ENCODE data around the gene PANK1.
"Not testable (repeated sequence)": the region's sequence is repeated elsewhere in the genome, so short reads cannot be mapped to it uniquely, and the experiment has no call there.

Gene PANK1

DNA sequence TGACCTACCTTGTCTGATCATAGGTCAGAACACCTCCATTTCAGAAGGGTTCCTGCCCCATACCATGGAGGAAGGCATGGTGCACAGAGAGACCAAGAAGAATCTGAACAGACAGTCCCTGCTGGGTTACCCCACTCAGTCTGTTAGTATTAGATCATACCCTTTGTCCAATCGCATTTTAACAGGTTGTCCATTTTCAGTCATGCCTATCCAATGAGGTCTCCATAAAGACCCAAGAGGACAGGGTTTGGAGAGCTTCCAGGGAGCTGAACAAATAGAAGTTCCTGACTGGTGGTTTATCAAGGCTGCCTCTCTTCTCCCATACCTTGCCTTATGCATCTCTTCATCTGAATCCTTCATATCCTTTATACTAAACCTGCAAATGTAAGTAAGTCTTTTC, 88.4 kb downstream of the PANK1 start:
- no peaks in the 10 kb centered on the region for H3K36me3 Mint-ChIP-seq
- ATAC-seq (replicated peaks) = no peak
- H3K4me1 Mint-ChIP-seq = no peaks in the 10 kb centered on the region
- DNase-seq = no peak
- no peak overlapping the region for H3K27ac Mint-ChIP-seq
- peaks cover 10 to 18% of the 10 kb centered on the region in 2 donors for H3K27me3 Mint-ChIP-seq
- no peaks in the 10 kb centered on the region for H3K9me3 Mint-ChIP-seq
- H3K4me3 Mint-ChIP-seq = no peak overlapping the region

DNA sequence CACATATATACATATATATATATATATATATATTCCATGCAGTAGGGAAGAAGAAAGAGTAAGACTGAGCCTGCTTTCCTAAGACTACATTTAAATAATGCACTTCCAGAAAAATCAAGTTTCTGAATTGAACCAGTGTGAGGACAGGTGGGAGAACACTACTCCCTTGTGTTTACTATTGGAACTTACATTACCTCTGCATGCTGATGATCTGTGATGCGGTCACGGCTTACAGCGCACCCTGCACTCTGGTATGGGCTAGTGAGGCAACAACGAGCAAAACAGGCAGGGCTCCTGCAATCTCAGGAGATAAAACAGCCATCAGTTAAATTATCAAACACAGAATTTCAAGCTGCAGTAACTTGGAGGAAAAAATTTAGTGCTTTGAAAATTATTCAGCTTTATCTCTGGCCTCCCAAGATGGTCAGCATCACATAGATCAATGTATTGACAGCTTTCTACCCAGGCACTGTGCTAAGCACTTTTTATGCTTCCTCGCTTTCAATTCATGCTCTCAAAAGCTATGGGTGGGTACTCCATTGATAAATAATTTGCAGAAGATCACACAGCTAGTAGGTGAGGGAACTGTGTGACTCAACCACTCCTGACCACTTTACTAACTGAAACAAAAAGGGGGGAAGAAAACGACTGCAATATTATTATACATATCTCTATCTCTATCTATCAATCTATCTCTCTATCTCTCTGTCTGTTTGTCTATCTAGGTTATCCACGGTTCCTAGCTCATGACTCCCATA, 89.2 kb downstream of the PANK1 start:
- H3K27ac Mint-ChIP-seq = no peak overlapping the region
- no peak for ATAC-seq (replicated peaks)
- H3K4me1 Mint-ChIP-seq = no peaks in the 10 kb centered on the region
- no peak for DNase-seq
- H3K9me3 Mint-ChIP-seq = no peaks in the 10 kb centered on the region
- H3K27me3 Mint-ChIP-seq = peaks cover 10 to 13% of the 10 kb centered on the region in 2 donors
- no peaks in the 10 kb centered on the region for H3K36me3 Mint-ChIP-seq
- no peak overlapping the region for H3K4me3 Mint-ChIP-seq

DNA sequence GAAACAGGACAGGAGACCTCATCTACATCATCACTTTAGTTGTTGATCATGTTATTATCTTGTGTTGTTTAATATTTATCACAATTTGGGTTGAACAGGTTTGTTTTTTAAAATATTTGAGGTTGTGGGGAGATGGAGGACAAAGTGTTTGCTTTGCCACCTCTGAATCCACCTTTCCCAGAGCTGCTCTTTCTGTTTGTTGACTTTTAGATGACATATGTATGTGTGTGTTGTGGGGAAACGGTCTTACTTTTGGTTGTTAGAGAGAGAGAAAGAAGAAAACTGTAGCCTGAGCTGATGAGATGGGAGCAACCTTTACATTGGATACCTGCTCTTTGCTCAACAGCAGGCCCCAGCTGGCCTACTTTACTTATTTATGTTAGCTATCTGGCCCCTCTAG, 90.6 kb downstream of the PANK1 start:
- ATAC-seq (replicated peaks) (no peak), DNase-seq (no peak)
- Mint-ChIP-seq H3K4me3 (no peak overlapping the region), H3K27me3 (peaks cover 13 to 15% of the 10 kb centered on the region in 2 donors), H3K36me3 (no peaks in the 10 kb centered on the region), H3K4me1 (no peaks in the 10 kb centered on the region), H3K9me3 (no peaks in the 10 kb centered on the region), H3K27ac (no peak overlapping the region)

DNA sequence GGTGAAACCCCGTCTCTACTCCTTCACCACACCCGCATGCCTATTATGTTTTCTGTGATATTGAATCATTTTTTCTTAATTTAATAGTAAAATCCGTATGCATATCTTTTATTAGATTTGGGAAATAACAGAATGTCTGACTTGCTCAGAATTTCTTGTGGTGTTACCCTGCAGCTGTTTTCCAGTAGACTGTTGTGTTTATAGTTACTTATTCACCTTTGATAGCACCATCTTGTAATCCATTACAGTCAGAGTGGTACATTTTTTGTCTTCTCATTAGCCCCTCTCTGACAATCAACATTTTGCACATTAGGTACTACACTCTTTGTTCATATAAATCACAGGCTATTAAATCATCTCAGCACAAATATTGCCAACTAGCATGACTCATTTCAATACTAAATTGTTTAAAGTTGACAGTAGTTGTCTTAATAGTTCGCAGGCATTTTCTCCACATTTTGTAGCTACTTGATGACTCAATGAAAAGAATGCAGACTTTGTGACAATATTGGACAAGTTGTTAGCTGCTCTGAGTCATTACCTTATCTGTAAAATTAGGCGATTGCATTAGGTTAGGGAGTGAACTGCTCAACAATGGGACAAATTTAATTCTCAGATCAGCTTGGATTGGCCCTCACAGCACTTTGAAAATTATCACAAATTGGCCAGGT, 91.8 kb downstream of the PANK1 start:
- Mint-ChIP-seq H3K36me3 (no peaks in the 10 kb centered on the region), H3K27me3 (peaks cover 5 to 15% of the 10 kb centered on the region in 2 donors), H3K4me3 (no peak overlapping the region), H3K4me1 (no peaks in the 10 kb centered on the region), H3K27ac (no peak overlapping the region), H3K9me3 (no peaks in the 10 kb centered on the region)
- DNase-seq (no peak), ATAC-seq (replicated peaks) (no peak)

DNA sequence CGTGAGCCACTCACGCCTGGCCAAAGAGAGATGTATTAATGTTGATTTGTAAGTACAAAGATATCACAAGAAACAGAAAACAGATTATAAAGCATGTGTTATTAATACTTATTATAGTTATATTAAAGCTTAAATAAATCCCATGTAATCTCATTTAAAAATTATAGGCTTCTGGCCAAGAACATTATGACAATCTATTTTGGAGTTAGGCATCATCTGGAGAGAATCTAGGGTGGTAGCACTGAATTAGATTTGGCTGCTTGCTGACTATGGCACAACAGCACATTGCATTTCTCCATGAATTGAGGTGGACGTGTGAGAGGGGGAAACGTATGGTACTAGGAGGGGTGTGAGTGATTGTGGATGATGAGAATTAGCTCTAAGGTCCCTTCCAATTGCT, 92.8 kb downstream of the PANK1 start:
- Mint-ChIP-seq H3K27me3 (peaks cover 0 to 10% of the 10 kb centered on the region in 2 donors), H3K4me3 (no peak overlapping the region), H3K27ac (no peak overlapping the region), H3K9me3 (no peaks in the 10 kb centered on the region), H3K4me1 (no peaks in the 10 kb centered on the region), H3K36me3 (no peaks in the 10 kb centered on the region)
- DNase-seq = no peak
- ATAC-seq (replicated peaks) = no peak

DNA sequence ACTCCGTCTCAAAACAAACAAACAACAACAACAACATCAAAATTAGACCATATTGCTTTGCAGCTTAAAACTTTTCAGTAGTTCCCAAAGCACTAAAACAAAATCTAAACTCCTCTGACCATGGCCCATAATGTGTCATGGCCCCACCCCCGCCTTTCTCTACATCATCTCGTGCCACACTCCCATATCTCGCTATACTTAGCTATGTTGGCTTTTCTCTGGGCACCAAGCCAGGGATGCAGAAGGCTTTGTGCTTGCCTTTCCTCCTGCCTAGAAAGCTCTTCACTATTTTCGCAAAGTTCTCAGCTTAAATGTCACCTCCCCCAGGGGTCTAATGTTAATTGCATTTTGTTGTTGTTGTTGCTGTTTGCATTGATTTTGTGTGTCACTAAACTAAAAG, 94.5 kb downstream of the PANK1 start:
- Mint-ChIP-seq H3K4me1 (no peaks in the 10 kb centered on the region), H3K9me3 (peaks cover 0 to 5% of the 10 kb centered on the region in 2 donors), H3K36me3 (no peaks in the 10 kb centered on the region), H3K27me3 (peaks cover 0 to 5% of the 10 kb centered on the region in 2 donors), H3K4me3 (no peak overlapping the region), H3K27ac (no peak overlapping the region)
- DNase-seq (no peak), ATAC-seq (replicated peaks) (no peak)

DNA sequence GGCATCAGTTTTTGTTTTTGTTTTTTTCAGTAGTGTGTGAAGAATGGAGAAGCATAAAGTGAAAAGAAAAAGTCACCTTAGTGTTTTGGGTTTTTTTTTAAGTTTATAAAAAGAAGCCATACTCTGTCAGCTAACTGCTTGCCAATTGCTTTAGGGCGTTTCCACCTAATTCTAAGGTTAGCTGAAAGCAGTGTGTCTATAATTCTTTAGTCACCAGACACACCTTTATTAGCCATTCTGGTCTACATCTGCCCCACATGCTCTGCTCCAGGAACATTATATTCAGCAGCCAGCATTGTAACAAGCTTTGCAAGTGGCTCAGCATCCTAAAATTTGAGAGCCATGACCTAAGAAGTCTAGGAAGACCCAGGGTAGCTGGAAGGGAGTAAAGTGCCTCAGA, 95.5 kb downstream of the PANK1 start:
- H3K36me3 Mint-ChIP-seq = no peaks in the 10 kb centered on the region
- no peak overlapping the region for H3K4me3 Mint-ChIP-seq
- no peak overlapping the region for H3K27ac Mint-ChIP-seq
- DNase-seq (no peak), ATAC-seq (replicated peaks) (no peak)
- peaks cover 0 to 5% of the 10 kb centered on the region in 2 donors for H3K9me3 Mint-ChIP-seq
- no peaks in the 10 kb centered on the region for H3K4me1 Mint-ChIP-seq
- H3K27me3 Mint-ChIP-seq = peaks cover 0 to 5% of the 10 kb centered on the region in 2 donors

DNA sequence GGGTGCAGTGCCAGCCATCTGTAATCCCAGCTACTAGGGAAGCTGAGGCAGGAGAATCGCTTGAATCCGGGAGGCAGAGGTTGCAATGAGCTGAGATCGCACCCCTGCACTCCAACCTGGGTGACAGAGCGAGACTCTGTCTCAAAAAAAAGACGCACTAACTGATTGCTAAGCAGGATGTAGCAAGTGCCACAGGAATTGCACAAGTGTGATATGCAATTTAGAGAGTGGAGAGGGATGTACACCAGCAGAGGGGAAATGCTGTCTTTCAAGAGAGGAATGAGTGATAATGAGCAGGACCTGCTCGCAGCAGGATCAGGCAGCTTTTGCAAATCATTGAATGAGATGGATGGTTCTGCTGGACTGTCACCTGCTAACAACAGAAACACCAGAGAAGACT, 96.4 kb downstream of the PANK1 start:
- Mint-ChIP-seq H3K4me1 (no peaks in the 10 kb centered on the region), H3K27ac (no peak overlapping the region), H3K36me3 (no peaks in the 10 kb centered on the region), H3K4me3 (no peak overlapping the region), H3K9me3 (peaks cover 0 to 5% of the 10 kb centered on the region in 2 donors), H3K27me3 (peaks cover 0 to 5% of the 10 kb centered on the region in 2 donors)
- ATAC-seq (replicated peaks) = no peak
- no peak for DNase-seq

DNA sequence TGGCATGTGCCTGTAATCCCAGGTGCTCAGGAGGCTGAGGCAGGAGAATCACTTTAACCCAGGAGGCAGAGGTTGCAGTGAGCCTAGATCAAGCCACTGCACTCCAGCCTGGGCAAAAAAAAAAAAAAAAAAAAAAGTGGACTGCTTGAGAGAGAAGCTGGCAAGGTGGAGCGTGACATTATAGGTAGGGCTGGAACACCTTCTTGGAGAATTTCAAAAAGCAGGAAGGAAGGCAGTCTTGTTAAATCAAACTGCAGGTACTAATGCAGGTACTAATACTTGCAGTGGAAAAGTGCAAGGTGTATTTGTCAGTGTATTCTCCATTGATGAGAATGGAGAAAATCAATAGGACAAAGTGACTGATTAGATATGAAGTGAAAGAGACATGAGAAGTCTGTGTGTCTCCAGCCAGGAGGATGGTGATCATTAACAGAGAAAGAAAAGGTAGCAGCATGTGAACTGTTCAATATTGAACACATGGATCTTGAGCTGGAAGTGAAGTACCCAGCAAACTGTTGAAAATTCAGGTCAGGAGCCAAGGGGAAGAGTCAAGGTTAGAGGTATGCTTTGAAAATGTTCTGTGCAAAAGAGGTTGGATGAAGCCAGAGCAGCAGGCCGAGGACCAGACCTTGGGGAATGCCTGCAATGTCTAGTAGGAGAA, 97.1 kb downstream of the PANK1 start:
- no peaks in the 10 kb centered on the region for H3K36me3 Mint-ChIP-seq
- peaks cover 0 to 5% of the 10 kb centered on the region in 2 donors for H3K9me3 Mint-ChIP-seq
- no peak for ATAC-seq (replicated peaks)
- no peak overlapping the region for H3K4me3 Mint-ChIP-seq
- no peak overlapping the region for H3K27ac Mint-ChIP-seq
- DNase-seq = no peak
- no peaks in the 10 kb centered on the region for H3K4me1 Mint-ChIP-seq
- H3K27me3 Mint-ChIP-seq = peaks cover 0 to 5% of the 10 kb centered on the region in 2 donors

DNA sequence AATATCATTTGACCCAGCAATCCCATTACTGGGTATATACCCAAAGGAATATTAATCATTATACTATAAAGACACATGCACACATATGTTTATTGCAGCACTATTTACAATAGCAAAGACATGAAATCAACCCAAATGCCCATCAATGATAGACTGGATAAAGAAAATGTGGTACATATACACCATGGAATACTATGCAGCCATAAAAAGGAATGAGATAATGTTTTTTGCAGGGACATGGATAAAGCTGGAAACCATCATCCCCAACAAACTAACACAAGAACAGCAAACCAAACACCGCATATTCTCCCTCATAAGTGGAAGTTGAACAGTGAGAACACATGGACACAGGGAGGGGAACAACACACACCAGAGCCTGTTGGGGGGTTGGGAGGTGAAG, 98.4 kb downstream of the PANK1 start:
- DNase-seq; H3K27ac Mint-ChIP-seq; ATAC-seq (replicated peaks); H3K4me3 Mint-ChIP-seq; H3K9me3 Mint-ChIP-seq; H3K4me1 Mint-ChIP-seq; H3K36me3 Mint-ChIP-seq: not testable (repeated sequence)
- peaks cover 5 to 11% of the 10 kb centered on the region in 2 donors for H3K27me3 Mint-ChIP-seq

DNA sequence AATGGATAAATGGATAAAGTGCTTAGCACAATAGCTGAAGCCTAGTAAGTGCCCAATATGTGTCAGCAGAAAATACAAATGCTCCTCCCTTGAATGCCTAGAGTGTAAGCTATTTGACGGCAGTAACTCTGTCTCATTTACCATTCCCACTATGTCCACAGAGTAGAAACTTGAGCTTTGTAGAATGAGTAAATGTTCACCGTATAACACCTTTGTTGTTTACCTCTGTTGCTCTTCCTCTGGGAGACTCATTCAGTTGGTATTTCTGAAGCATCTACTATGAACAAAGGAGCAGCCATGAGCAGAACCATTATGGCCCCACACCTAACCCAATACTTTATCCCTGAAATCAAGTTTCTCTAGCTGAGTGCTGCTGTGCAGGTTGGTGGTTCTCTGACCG, 101.2 kb downstream of the PANK1 start:
- ATAC-seq (replicated peaks) (no peak), DNase-seq (no peak)
- Mint-ChIP-seq H3K36me3 (no peaks in the 10 kb centered on the region), H3K27ac (no peak overlapping the region), H3K4me1 (no peaks in the 10 kb centered on the region), H3K4me3 (no peak overlapping the region), H3K27me3 (peaks cover 22 to 27% of the 10 kb centered on the region in 2 donors), H3K9me3 (peaks cover 0 to 5% of the 10 kb centered on the region in 2 donors)

DNA sequence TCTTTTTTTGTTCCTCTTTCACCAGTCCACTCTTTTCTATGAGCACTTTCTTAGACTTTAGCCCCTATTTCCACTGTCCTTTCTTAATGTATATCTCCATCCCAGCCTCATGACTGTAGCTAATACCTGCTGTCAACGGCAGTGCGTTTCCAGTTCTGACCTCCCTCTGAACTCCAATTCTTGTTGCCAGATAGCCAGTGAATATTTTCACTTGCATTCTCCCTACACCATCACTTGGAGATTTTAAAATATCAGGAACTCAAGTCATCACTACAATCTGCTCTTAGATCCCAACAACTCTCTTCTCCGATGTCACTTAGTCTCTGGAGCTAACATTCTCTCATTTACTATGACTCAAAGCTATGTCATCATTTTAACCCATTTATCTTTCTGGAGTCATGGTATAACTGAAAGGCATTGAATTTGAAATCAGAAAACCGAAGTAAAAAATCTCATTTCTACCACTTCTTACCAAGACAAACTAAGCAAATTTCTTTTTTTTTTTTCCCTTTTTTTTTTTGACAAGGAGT, 104.6 kb downstream of the PANK1 start:
- DNase-seq (no peak), ATAC-seq (replicated peaks) (no peak)
- Mint-ChIP-seq H3K36me3 (no peaks in the 10 kb centered on the region), H3K4me1 (no peaks in the 10 kb centered on the region), H3K4me3 (no peak overlapping the region), H3K9me3 (no peaks in the 10 kb centered on the region), H3K27ac (no peak overlapping the region), H3K27me3 (peaks cover 34 to 46% of the 10 kb centered on the region in 2 donors)

DNA sequence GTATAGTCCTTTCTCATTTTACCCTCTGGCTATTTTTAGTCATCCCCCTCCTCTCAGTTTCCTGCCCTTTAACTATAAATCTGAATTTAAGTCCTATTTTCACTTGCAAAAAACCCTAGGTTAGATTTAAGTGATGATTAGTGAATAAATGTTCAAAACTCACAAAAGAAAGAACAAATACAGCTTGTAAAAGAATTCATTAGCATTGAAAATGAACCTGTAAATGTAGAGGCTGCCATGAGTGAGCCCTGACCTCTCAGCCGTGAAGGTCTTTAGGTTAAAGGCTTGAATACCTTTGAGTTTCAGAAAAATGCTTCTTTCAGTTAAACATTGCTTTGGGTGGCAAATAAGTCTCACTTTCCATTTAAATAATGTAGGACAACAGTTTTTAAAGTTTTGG, 107.7 kb downstream of the PANK1 start:
- ATAC-seq (replicated peaks) (no peak), DNase-seq (no peak)
- Mint-ChIP-seq H3K36me3 (no peaks in the 10 kb centered on the region), H3K4me3 (no peak overlapping the region), H3K9me3 (no peaks in the 10 kb centered on the region), H3K27me3 (peaks cover 51 to 64% of the 10 kb centered on the region in 2 donors), H3K27ac (no peak overlapping the region), H3K4me1 (peaks cover 3 to 12% of the 10 kb centered on the region in 2 donors)

DNA sequence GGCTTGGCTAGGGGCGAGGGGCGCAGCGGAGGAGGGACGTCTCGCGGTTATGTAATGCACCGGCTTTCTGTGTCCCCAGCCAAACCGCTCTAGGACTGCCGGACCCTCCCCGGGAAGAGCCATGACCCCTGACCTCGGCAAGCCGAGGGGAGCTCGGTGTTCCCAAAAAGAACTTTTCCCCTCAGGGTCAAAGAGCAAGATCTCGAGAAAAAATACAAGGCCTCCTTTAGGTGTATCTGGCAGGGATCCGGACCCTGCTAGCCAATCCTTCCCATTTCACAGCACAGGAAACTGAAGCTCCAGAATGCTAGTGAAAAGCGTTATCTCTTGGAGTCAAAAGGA, 109.1 kb downstream of the PANK1 start:
- Mint-ChIP-seq H3K27ac (no peak overlapping the region), H3K4me1 (peaks cover 3 to 12% of the 10 kb centered on the region in 2 donors), H3K36me3 (no peaks in the 10 kb centered on the region), H3K9me3 (no peaks in the 10 kb centered on the region), H3K27me3 (peaks cover 55 to 74% of the 10 kb centered on the region in 2 donors), H3K4me3 (no peak overlapping the region)
- ATAC-seq (replicated peaks) (no peak), DNase-seq (no peak)

All from stimulated activated naive B cell treated with anti-CD40 and anti-IgM and Interleukin-4, amounts not matched to agents 10 μg/mL and 1 μg/mL and 100 μg/mL, for 72 hours (primary cell).